Nephron progenitor cell (in vitro differentiated cells): ENCODE results near the gene OSBPL7.

Experiments used
- DNase-seq: peaks from one replicate; pipeline ENCODE4 v3.0.0; 2021
- H3K27ac Mint-ChIP-seq: 2 replicates; pipeline ENCODE4 v1.8.0; 2021; ENCODE audit warnings: mild to moderate bottlenecking, moderate library complexity, mixed read lengths
- H3K27me3 Mint-ChIP-seq: 2 replicates; pipeline ENCODE4 v1.8.0; 2021; ENCODE audit warnings: mild to moderate bottlenecking, low read depth, mixed read lengths; ENCODE audit not compliant: poor library complexity
- H3K36me3 Mint-ChIP-seq: 2 replicates; pipeline ENCODE4 v1.8.0; 2021; ENCODE audit warnings: low read depth, mixed read lengths
- H3K4me1 Mint-ChIP-seq: 2 replicates; pipeline ENCODE4 v1.8.0; 2021; ENCODE audit warnings: mixed read lengths
- H3K4me3 Mint-ChIP-seq: 2 replicates; pipeline ENCODE4 v1.8.0; 2021; ENCODE audit warnings: mild to moderate bottlenecking, moderate library complexity, mixed read lengths
- H3K9me3 Mint-ChIP-seq: 2 replicates; pipeline ENCODE4 v1.8.0; 2021; ENCODE audit warnings: mild to moderate bottlenecking, moderate library complexity, mixed read lengths
- CTCF ChIP-seq: fragments of 200-600 bp; sonication (generic); IDR thresholded peaks from 2 replicates; pipeline ENCODE4 v1.5.0; 2021; ENCODE audit warnings: antibody characterized with exemption

OSBPL7 gene

GRCh38 chr17:47800686-47801085, 20.9 kb downstream of the OSBPL7 start:
- Mint-ChIP-seq H3K36me3 (no peaks in the 10 kb centered on the region), H3K4me3 (no peak overlapping the region), H3K27me3 (peaks cover 61% of the 10 kb centered on the region), H3K27ac (no peak overlapping the region), H3K9me3 (no peaks in the 10 kb centered on the region), H3K4me1 (no peaks in the 10 kb centered on the region)
- DNase-seq = no peak
- no peak for TF ChIP-seq CTCF

GRCh38 chr17:47797797-47798196, 23.8 kb downstream of the OSBPL7 start:
- Mint-ChIP-seq H3K4me3 (no peak overlapping the region), H3K9me3 (no peaks in the 10 kb centered on the region), H3K27me3 (peaks cover 72% of the 10 kb centered on the region), H3K27ac (no peak overlapping the region), H3K36me3 (no peaks in the 10 kb centered on the region), H3K4me1 (no peaks in the 10 kb centered on the region)
- no peak for TF ChIP-seq CTCF
- DNase-seq = peak; percentile 50

DNA sequence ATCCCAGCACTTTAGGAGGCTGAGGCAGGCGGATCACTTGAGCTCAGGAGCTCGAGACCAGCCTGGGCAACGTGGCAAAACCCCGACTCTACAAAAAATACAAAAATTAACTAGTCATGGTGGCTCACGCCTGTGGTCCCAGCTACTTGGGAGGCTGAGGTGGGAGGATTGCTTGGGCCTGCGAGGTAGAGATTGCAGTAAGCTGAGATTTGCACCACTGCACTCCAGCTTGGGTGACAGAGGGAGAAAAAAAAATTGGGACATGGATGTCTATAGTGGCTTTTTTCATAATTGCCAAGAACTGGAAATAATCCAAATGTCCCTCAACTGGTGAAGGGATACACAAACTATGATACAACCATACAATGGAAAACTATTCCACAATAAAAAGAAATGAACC, 28.6 kb downstream of the OSBPL7 start:
- H3K4me1 Mint-ChIP-seq = no peaks in the 10 kb centered on the region

GRCh38 chr17:47792457-47792856, 29.1 kb downstream of the OSBPL7 start:
- no peak for DNase-seq
- no peaks in the 10 kb centered on the region for H3K4me1 Mint-ChIP-seq
- no peaks in the 10 kb centered on the region for H3K36me3 Mint-ChIP-seq
- TF ChIP-seq CTCF = no peak
- H3K27me3 Mint-ChIP-seq = peaks cover 97% of the 10 kb centered on the region
- H3K4me3 Mint-ChIP-seq = no peak overlapping the region
- H3K9me3 Mint-ChIP-seq = no peaks in the 10 kb centered on the region
- H3K27ac Mint-ChIP-seq = no peak overlapping the region

More for the DNA sequence above, 28.6 kb downstream of the OSBPL7 start:
- Mint-ChIP-seq H3K4me3 (no peak overlapping the region), H3K9me3 (no peaks in the 10 kb centered on the region), H3K36me3 (no peaks in the 10 kb centered on the region), H3K27ac (no peak overlapping the region), H3K27me3 (peaks cover 97% of the 10 kb centered on the region)
- no peak for DNase-seq
- no peak for TF ChIP-seq CTCF

DNA sequence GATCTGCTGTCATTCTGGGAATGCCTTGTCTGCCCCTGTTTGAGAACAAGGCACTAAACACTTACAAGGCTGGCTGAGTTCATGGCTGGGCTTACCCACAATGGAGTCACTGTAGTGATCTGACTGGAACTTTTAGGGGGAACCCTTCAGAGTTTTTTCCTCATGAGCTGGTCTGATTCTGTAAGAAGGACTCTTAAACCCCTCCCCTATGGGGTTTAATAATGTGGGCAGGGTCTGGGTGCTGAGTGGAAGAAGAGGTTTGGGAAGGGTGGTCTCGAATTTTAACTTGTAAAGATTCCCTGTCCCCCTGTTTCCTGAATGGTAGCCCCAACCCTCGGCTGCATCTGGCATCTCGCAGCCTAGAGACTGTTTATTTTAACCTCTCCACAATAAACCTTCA, 30.6 kb downstream of the OSBPL7 start:
- TF ChIP-seq CTCF = no peak
- DNase-seq = no peak
- Mint-ChIP-seq H3K4me3 (peak overlapping the region; percentile 44), H3K27ac (no peak overlapping the region), H3K9me3 (no peaks in the 10 kb centered on the region), H3K27me3 (peaks cover 100% of the 10 kb centered on the region), H3K36me3 (no peaks in the 10 kb centered on the region), H3K4me1 (no peaks in the 10 kb centered on the region)

DNA sequence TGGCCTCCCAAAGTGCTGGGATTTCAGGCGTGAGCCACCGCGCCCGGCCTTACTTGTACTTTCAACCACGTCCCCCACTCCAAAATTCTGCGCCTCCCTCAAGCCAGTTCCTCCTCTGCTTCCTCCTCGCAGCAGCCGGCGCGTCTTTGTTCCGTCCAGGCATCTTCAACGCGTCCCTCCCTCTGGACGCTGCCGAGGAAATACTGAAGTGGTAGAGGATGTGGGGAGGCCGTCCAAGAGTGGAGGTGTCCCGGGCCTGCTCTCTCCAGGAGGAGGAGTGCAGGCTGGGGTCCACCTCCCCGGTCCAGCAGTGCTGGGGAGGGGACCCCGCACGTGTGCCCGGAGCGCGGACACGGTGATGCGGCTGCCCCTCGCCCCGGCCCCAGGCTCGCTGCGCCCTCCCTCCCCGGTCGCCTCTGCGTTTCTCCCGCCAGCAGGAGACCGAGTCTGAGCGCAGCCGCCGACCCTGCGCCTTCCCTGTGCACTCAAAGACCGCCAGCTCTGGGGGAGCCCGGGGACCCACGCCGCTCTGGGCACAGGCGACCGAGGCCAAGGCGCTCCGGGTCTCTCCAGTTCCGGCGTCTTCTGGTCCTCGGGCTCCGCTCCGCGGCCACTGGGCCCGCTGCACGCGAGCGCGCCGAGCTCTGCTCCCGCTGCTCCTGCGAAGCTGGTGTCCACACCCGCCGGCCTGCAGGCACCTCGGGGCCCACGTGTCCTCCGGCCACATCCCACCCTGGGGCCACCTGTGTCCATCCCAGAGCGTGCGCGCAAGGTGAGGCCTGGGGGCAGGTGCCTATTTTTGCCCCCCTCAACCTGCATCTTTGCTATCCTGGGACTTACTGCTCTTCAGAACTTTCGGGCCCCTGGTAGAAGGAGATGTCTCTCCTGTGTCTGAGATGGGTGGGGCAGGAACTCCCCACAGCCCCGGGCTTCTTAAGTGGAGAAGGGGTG, 31.7 kb downstream of the OSBPL7 start:
- peaks cover 99% of the 10 kb centered on the region for H3K27me3 Mint-ChIP-seq
- no peaks in the 10 kb centered on the region for H3K36me3 Mint-ChIP-seq
- DNase-seq = peak; percentile 70
- no peaks in the 10 kb centered on the region for H3K9me3 Mint-ChIP-seq
- peak overlapping the region; percentile 73 for H3K4me3 Mint-ChIP-seq
- no peaks in the 10 kb centered on the region for H3K4me1 Mint-ChIP-seq
- H3K27ac Mint-ChIP-seq = no peak overlapping the region
- TF ChIP-seq CTCF = peak; percentile 34
